HG03196 (cell line): ENCODE results near the gene PLPP2.

ENCODE experiments used
- ATAC-seq: cut with Tn5 transposase; IDR thresholded peaks from one replicate; pipeline ENCODE4 v1.9.1; 2021; ENCODE audit not compliant: unreplicated experiment

The PLPP2 gene

DNA sequence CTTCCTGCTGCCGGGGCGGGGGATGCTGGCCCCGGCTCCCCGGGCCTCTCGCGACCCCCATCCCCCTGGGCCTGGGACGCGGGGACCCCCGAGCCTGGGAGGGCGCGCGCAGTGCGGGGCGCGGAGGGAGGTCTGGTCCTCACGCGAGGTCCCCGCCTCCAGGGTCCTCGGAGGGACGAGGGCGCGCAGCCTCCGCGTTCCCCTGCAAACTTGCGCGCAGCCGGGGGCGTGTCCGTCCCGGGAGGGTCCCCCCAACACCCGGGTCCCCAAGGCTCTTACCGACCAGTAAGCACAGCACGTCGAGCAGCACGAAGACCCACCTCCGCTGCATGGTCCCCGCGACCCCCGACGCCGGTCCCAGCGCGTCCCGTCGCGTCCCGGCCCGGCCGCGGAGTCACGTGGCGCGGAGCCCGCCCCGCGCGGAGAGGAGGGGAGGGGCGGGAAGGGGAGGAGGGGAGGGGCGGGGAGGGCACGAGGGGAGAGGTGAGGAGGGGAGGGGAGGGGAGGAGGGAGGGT is at the start of gene PLPP2:
Gene PLPP2, minus strand, starts transcription at position 398 of the 516 bp plus-strand sequence. Its CDS starts 67 bp downstream, at position 331.
- no peak for ATAC-seq

DNA sequence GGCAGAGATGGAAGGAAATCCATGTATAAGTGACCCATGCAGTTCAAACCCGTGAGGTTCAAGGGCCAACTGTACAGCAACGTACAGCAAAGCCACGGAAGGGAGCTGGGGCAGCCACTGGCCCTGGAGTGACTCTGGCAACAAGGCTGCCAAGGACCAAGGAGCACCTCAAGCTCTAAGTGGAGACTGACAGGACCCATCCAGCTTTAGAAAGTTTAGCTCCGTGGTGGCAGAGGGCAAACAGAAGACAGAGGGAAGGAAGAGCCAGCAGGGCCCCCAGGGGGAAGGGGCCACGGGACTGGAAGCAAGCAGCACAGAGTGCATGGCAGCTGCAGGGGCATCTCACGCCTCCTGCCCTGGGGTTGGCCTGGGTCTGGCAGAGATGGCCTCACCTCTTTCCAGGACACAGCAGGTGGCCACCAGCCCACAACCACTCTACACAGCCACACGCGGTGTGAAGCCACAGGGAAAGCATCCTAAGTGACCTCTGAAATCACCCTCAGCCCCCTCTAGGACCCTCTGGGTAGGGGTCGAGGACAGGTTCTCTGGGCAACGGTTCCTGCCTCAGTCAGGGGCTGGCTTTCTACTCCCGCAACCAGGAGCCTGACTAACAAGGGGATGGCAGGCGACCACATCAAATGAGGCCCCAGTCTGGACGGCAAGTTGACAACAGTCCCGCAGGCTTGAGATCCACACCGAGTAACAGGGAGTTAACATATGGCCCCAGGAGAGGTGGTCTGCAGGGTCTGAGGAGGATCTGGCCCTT is 49.6 kb upstream of the PLPP2 start:
- ATAC-seq: no peak

DNA sequence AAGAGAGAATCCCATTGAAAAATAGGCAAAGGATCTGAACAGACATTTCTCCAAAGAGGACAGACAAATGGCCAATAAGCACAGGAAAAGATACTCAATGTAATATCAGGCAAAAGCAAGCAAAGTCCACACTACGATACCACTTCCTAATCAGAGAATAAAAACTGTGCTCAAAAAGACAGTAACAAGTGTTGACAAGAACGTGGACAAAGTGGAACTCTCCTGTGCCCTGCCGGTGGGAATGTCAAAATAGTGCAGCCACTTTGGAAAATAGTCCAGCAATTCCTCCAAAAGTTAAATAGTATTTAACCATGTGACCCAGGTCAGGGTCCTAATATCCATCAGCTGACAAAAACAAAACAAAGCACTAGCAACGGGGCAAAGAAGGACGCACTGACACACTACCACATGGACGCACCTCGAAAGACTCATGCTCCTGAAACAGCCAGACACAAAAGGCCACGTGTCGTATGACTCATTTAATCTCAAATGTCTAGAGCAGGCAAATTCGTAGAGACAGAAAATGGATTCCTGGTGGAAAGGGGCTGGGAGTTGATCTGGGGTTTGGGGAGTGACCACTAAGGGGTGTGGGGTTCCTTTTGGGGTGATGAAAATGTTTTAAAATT is 48.2 kb upstream of the PLPP2 start:
- no peak for ATAC-seq

DNA sequence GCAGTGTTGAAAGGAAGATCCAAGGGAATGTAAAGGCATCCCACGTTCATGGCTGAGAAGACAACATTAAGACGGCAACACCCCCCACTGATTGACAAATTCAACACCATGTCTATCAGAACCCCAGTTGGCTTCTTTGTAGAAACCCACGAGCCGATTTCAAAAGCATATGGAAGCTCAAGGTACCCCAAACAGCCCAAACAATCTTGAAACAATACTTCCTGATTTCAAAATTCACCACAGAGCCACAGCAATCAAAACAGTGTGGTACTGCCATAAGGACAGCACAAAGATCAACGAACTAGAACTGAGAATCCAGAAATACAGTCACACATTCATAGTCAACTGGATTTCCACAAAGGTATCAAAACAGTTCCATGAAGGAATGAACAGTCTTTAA is 47.2 kb upstream of the PLPP2 start:
- no peak for ATAC-seq

DNA sequence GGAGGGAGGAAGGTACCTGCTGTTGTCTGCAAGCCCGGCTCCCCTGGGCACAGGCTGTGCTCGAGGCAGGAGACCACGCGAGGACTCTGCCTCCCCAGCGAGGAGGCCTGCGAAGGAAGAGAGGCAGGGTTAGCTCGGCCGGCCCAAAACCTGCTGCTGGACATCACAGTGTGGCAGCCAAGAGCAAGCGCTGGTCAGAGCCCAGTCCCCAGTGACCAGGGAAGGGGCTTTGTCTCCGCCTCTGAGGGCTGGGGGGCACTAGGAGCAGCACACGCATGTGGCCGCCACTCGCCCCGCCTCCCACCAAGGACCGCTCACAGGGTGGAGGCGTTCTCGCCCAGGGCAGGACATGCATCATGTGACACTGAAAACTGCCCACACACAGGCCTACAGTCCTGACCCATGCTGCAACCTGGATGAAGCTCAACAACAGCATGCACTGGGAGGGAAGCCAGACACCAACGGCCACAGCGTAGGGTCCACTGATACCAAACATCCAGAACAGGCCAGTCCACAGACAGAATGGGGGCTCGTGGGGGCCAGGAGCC is 44.9 kb upstream of the PLPP2 start:
- ATAC-seq: no peak

DNA sequence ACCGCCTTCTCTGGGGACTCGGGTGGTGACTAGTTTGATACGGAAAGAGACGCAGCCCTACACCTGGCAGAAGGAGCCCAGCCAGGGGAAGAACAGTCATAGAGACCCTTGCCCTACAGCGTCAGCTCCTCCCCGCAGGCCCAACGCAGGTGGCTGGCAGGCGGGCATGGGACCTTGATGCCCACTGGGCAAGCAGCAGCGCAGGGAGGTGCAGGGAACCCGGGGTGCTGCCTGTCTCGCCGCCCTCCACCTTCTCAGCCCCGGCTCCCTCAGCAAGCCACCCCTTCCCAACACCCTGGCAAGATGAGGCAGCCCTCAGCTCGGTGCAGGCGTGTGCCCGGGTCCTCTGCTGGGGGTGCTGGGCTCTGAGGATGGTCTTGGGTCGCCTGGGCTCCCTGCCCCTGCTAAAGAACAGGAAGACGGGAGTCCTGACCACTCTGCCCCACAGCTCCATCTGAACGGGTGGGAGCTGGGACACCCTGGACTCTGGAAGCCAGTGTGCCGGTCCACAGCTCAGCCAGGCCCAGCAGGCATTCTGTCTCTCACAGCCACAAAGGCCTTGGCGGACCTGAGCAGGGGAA is 44.4 kb upstream of the PLPP2 start:
- no peak for ATAC-seq

DNA sequence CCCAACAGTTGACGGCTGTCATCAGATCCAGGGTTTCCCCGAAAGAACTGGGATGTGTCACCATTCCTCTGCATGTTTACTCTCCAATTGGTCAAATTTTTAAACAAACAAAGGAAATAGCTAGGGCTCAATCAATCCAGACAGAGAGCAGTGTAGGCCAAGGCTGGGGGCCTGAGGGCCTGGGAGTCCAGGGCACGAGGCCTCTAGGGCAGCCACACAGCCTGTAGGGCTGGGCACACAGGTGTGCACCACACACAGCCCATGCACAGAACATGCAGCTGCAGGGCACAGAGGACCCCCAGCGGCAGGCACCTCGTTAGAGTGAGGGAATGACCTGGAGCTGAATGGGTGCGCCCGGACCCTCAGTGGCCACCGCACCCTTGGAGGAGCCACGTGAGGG is 43.9 kb upstream of the PLPP2 start:
- ATAC-seq: no peak

DNA sequence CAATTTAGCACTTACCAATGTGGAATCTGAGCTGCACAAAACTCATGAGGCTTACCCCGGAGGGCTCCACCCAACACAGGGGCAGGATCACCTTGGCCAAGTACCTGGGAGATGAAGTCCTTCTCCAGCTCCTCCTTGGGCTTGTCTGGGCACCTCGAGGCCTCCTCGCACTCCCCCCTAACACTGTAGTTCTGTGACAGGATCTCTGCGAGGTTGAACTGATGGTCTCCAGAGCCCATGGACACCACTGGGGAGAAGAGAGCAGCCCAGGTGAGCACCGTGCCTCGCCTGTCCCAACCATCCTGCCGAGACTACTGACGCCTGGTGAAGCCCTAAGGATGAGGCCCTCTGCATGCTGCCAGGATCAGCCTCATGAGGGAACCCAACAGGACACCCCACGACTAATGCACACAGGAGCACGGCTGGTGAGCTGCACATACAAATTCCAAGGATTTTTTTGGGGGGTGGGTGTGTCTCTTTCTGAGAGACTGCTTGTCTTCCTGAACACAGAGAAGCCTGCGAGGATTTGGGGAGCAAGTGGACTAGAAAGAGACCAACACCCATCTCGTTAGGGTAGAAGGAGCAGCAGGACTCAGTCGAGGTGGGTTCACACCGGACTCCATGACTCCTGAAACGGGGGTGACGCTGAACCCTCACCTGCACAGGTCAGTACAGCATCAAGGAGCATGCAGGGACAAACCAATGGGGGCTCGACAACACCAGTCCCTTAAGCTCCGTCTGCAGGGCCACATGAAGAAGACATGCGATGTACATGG is 43.3 kb upstream of the PLPP2 start:
- ATAC-seq: no peak

DNA sequence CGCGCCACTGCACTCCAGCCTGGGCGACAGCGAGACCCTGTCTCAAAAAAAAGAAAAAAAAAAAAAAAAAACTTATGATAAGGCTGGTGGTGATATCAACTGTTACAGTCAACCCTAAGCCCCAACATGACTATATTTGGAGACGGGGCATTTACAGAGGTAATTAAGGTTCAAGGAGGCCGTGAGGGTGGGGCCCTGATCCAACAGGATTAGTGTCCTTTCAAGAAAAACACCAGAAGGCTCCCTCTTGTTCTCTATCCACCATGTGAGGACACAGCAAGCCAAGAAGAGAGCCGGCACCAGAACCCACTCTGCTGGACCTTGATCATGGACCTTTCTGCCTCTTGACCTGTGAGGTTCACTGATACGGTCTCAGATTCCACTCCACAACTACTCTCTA is 39.3 kb upstream of the PLPP2 start:
- no peak for ATAC-seq

DNA sequence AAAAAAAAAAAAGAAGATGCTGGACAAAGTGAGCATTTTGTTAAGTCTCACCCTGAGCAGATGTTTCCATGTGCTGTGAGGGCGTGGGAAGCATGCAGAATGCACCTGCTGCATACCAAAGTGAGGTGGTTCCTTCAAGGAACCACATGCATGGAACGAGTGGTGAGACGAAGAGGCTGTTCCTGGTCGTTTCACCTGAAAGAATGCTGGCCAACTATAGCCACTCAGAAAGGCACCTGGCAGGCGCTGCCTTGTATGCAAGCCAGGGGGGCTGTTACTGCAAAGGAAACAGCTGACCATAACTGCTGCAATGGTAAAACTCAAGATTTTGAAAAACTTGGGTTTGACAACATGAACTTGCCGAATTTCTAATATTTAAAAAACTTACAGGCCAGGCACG is 38.7 kb upstream of the PLPP2 start:
- no peak for ATAC-seq

DNA sequence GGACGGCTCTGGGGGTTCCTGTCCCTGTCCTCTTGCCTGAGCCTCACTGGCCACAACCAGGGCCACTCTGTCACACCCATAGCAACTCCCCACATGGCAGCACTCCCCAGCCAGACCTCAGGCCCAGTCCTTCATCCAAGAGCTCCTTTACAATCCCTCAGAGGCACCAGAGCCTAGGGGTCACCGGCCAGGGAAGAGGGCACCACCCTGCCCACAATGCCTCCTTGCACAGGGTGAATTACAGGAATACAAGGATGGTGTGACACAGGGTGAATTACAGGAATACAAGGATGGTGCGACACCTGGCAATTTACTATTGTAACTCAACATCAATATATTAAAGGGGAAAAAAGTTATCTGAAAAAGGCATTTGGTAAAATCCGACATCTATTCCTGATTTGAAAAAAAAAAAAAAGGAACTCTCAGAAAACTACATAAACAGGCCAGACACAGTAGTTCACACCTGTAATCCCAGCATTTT is 36.9 kb upstream of the PLPP2 start:
- no peak for ATAC-seq

DNA sequence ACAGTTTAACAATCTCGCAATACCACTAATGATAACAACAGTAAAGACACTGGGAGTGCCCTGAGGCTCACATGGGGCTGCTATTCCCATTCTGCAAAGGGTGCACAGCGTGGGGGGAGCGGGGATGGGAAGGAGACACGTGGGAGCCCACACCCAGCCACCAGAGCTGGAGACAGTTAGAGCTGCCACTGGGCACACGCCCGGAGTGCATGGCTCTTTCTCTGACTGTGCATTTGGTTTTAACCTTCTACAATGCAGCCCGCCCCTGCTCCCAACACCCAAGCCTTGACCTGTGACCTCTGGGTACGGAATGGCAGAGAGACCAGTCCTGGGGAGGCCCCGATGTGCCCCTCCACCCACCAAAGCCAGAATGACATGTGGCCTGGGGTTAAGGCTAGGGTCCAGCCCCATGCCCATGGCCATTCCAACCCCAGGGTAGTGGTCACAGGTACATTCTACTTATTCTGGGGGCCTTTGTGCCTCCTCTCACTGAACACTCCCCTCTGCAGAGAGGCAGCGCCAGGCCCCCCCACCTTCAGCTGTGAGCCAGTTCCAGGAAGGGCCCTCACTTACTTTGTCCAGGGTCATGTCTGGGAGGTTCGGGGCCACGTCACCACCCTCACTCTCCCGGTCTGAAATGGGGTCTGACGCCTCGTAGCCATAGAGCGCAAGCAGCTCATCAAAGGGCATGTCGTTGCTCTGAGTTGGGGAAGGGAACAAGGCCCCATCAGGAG is 36.3 kb upstream of the PLPP2 start:
- ATAC-seq: no peak

DNA sequence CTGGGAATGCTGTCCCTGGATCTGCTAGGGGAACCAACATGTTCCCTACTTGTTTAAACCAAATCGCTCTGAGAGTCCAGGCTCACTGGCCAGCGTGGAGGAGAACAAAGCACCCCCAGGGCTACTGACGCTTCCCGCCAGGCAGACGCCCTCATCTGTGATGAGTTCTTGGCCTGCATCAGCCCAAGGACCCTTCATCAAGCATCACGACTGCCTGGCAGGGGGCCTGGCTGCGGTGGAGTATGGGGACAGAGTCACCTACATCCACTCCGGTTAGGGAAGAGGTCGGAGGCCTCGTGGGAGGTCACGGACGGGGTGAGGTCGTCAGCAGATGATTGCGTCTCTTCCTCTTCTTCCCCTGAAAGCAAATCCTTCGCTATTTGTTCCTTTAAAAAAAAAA is 35.7 kb upstream of the PLPP2 start:
- ATAC-seq: no peak

DNA sequence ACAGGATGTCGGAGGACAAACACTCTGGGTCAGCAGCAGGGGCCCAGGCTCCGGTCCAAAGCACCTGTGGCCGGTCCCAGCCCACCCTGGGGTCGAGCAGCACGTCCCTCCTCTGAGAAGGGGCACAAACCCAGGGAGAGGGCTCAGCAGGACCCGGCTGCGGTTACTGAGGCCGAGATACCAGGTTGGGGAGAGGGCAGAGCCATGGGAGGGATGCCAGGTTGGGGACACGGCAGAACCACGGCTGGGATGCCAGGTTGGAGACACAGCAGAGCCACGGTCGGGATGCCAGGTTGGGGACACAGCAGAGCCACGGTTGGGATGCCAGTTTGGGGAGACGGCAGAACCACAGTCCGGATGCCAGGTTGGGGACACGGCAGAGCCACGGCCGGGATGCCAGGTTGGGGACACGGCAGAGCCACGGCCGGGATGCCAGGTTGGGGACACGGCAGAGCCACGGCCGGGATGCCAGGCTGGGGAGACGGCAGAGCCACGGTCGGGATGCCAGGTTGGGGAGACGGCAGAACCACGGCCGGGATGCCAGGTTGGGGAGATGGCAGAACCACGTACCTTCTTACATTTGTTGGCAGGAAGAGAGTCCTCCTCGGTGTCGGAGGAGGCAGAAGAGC is 34.8 kb upstream of the PLPP2 start:
- ATAC-seq: no peak

DNA sequence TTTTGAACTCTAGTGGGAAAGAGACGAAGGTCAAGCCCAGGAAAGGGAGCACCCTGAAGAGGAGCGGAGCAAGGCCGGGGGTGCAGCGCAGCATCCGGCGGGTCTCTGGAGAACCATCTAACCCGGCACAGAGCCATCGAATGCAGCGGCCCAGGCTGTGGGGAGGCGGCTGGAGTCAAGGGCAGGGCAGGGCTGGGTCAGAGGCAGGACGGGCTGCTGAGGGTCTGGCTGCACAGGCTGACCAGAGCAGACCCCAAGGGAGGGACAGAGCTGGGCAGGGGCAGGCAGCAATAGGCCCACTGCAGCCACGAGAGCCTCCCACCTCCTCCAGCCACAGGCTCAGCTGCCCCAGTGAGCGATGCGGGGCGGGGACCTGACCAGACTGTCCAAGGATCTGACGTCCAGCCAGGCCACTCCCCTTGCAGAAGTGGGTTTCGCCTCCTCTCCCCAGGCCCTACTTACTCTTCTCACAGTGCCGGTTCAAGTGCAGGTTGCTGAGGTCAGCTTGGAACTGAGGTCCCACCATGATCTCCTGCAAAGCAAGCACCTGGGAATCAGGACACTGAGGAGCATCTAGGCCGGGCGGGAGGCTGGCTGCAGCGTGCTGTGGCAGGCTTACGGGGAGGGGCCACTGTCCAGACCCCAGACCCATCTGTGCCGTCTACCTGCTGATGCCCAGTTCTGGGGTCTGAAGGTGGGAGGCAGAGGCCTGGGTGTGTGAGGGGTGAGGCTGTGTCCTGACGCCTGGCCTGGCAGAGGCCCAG is 34.2 kb upstream of the PLPP2 start:
- no peak for ATAC-seq

DNA sequence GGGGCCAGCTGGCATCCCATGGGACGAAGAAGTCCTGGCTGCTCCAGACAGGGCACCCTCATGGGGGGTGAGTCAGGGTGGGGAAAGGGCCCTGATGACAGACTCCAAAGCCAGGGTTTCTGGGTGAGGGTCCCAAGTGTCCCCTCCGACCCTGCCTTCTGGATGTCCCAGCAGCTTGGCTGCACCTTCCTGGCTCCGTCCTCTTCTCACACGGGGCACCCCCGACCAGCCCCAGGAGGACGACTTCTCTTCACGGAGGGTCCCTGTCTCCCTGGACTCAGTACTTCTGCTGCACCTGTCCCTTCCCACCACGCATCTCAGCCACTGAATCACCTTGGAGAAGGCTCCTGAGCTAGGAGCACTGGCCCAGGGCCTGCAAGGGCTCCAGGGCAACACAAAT is 33.5 kb upstream of the PLPP2 start:
- ATAC-seq: no peak

DNA sequence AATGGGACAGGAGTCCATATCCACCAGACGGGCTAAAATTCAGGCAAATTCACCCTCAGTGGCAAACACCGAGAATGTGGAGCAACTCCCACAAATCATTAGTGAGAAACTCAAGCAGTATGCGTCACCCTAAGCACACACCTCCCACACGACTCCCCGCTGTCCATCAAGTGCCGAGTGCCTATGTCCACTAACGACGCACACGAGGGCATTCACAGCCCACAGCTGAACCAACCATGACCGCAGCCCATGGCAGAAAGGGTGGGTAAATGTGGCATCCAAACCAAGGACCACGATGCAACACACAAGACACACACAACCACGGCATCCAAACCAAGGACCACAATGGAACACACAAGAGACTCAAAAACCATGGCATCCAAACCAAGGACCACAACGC is 31.4 kb upstream of the PLPP2 start:
- no peak for ATAC-seq

DNA sequence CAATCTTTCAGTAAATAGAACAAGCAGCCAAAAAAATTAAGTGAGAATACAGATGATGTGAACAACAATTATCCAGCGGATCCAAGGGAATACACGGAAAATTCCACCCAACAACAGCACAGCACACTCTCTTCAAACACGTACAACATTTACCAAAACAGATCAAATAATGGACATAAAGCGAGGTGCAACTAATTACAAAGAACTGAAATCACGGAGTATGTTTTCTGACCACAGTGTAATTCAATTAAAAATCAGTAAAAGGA is 27.2 kb upstream of the PLPP2 start:
- ATAC-seq: no peak

DNA sequence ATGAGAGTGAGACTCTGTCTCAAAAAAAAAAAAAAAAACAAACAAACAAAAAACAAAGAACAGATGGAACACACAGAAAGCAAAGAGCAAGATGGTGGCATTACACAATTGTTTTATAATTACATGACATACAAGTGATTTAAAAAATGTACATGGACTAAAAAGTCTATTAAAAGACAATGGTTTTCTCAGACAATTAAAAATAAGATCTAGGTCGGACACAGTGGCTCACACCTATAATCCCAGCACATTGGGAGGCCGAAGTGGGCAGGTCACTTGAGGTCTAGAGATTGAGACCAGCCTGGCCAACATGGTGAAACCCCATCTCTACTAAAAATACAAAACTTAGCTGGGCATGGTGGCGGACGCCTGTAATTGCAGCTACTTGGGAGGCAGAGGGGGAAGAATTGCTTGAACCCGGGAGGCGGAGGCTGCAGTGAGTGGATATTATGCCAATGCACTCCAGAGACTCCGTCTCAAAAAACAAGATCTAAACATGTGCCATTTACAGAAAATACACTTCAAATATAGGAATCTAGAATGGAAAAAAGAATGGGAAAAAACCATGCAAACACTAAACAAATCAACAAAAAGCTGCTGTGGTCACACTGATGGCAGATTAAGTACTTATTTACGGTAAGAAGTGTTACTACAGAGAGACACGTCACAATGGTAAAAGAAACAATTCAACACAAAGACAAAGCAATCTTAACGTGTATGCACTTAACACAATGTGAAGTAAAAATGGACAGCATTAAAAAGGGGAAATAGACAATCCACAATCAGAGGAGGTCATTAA is 26.7 kb upstream of the PLPP2 start:
- ATAC-seq: no peak
